ENCODE data around the gene SLC13A5.

SLC13A5 gene

DNA sequence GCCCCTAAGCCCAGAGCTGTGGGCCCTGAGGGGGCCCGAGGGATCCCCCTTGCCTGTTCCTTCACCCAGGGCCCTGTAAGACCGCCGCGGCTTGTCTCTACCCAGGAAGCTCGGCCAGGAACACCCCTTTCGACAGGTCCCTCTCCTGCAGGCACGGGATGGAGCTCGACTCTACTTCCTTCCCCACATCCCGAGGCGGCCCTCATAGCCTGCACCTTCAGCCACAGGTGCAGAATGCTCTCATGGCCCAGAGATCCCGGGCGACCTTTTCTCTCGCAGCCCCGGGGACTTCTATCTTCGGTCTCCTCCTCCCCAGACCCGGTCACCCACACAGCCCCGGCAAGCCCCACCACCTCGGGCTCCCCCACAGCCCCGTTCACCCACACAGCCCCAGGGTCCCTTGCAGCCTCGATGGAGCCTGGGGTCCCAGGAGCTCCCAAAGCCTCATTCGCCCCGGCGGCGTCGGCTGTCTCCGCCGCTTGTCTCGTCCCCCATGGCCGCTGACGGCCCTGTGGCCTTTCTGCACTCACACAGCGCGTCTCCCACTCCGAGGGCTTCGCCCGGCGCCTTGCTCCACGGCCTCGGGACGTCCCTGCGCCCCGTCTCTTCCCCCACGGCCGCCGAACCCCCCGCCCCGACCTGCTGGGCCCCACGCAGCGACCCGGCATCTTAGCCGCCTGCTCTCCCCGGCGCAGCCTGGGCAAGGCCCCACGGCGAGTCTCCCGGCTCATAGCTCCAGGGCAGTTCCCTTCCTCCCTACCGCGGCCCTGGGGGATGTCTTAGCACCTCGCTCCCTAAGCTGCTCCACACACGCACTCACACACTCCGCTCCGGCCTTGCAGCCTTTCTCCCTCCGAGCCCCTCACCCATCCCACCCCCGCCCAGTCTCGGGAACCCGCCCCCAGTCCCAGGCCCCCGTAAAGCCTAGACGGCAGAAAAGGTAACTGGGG, 73.3 kb downstream of the SLC13A5 start:
- TF ChIP-seq, protein P1, sequence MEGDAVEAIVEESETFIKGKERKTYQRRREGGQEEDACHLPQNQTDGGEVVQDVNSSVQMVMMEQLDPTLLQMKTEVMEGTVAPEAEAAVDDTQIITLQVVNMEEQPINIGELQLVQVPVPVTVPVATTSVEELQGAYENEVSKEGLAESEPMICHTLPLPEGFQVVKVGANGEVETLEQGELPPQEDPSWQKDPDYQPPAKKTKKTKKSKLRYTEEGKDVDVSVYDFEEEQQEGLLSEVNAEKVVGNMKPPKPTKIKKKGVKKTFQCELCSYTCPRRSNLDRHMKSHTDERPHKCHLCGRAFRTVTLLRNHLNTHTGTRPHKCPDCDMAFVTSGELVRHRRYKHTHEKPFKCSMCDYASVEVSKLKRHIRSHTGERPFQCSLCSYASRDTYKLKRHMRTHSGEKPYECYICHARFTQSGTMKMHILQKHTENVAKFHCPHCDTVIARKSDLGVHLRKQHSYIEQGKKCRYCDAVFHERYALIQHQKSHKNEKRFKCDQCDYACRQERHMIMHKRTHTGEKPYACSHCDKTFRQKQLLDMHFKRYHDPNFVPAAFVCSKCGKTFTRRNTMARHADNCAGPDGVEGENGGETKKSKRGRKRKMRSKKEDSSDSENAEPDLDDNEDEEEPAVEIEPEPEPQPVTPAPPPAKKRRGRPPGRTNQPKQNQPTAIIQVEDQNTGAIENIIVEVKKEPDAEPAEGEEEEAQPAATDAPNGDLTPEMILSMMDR (IDR thresholded peaks at IDR 0.05; ENCODE audit: low read length, missing control alignments) = no peak
- peak; percentile 45 for DNase-seq (ENCODE audit: low read depth)
- H3K4me3 ChIP-seq (replicated peaks; ENCODE audit: low read depth, low read length) = peak overlapping the region; percentile 96

- no peak for DNase-seq (ENCODE audit: low read depth)
- TF ChIP-seq, protein P1 (IDR thresholded peaks at IDR 0.05; ENCODE audit: low read length, missing control alignments) = no peak
- H3K4me3 ChIP-seq (replicated peaks; ENCODE audit: low read depth, low read length) = peak overlapping the region; percentile 96
These were observed 74.1 kb downstream of the SLC13A5 start for GRCh38 chr17:6639014-6639585.

DNA sequence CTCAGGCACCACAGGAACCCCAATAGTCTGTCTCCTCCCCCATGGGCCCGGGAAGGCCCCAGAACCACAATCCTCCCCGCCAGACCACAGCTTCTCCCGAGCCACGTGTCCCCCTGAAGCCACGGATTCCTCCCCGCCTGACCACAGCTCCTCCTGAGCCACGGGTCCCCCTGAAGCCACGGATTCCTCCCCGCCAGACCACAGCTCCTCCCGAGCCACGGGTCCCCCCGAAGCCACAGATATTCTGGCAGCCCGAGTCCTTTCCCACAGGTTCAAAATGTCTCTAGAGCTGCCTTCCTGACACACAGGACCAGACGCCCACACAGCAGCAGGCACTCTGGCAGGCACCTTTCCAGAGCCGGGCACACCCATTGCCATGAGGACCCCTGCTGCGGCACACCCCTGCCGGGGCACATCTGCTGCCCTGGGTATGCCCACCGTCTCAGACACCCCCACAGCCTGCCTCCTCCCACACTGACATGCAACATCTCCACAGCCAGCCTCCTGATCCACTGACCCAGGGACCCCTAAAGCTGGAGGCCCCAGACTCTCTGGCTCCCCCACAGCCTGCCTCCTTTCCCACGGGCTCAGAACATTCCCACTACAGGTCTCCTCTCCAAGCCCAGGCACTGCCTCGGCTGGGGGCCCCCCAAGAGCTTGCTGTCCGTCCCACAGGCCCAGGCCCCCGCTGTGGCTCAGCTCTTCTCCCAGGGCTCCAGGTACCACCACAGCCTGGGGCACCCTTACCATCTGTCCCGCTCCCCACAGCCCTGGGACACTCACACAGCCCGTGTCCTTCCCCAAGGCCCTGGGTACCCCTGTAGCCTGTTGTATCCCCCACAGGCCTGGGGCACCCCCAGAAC, 74.9 kb downstream of the SLC13A5 start:
- no peak overlapping the region for H3K4me3 ChIP-seq (replicated peaks; ENCODE audit: low read depth, low read length)
- TF ChIP-seq, protein P1 (IDR thresholded peaks at IDR 0.05; ENCODE audit: low read length, missing control alignments) = no peak
- DNase-seq (ENCODE audit: low read depth) = no peak

DNA sequence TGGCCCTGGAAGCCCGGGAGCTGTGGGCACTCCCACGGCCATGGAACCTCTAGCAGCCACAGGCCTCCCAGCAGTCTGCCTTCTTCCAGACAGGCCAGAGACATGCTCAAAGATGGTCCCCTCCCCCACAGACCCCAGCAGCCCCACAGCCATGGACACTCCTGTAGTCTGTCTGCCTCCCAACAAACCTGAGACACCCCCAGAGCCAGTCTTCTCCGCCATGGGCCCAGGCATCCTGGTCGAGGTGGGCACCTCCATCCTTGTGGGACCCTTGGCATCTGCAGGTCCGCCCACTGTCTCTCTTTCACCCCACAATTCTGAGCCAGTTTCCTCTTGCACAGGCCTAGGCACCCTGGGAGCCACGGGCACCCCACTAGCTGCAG, 75.7 kb downstream of the SLC13A5 start:
- TF ChIP-seq, protein P1 (IDR thresholded peaks at IDR 0.05; ENCODE audit: low read length, missing control alignments) = no peak
- no peak overlapping the region for H3K4me3 ChIP-seq (replicated peaks; ENCODE audit: low read depth, low read length)
- no peak for DNase-seq (ENCODE audit: low read depth)

GRCh38 chr17:6636616-6637457, 76.3 kb downstream of the SLC13A5 start:
- DNase-seq (ENCODE audit: low read depth) = no peak
- no peak overlapping the region for H3K4me3 ChIP-seq (replicated peaks; ENCODE audit: low read depth, low read length)
- TF ChIP-seq, protein P1 (IDR thresholded peaks at IDR 0.05; ENCODE audit: low read length, missing control alignments) = no peak

DNA sequence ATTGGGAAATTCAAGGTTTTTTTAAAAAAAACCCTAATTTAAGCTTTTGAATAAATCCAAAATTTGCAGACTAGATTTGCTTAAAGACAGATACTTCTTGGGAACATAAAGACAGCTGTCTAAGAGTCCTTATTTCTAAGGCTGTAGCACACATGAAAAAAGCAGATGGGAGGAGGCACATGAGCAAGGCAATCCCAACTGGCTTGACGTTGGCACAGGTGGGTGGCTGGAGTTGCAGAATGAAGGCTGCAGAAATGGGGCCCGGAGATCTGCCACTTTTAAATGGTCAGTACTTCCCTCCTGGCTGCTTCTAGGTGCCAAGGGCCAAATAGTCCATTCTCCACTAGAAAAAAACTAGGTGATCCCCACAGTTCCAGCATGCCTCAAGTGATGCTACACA, 77.1 kb downstream of the SLC13A5 start:
- no peak for DNase-seq (ENCODE audit: low read depth)
- TF ChIP-seq, protein P1 (IDR thresholded peaks at IDR 0.05; ENCODE audit: low read length, missing control alignments) = no peak
- H3K4me3 ChIP-seq (replicated peaks; ENCODE audit: low read depth, low read length) = no peak overlapping the region

All from fibroblast of pulmonary artery (primary cell).